Measurements from ENCODE around the gene RTP4.

DNA sequence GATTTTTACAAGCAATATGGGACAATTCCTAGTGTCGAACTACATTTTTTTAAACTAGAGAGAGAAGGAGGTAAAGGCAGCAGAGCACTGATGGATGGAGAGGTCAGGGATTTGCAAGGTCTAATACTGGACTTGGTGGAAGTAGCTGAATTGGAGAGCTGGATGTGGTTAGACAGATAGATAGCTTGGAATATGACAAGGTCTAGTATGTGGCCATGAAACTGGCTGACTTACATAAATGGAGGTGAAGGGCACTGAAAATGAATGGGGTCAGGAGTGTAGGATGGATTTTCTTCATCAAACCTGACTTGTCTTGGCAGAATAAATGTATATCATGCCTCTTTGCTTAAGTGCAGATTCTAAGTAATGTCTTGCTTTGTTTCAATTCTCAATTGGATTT, 10.1 kb upstream of the RTP4 start:
- no peak for TF ChIP-seq POLR2A (IDR thresholded peaks at IDR 0.05; ENCODE audit: low read length)
- no peak for TF ChIP-seq GATA1 (IDR thresholded peaks at IDR 0.05; ENCODE audit: low read depth, low read length)

Measured in erythroblast (primary cell).